Glutamatergic neuron (in vitro differentiated cells): ENCODE results near the gene CCDC18. TPM values are rescaled to one million over a fixed set of nuclear protein-coding genes. Genes with fewer than 3 reads are reported as not detected.
"Not testable (repeated sequence)": the region's sequence is repeated elsewhere in the genome, so short reads cannot be mapped to it uniquely, and the experiment has no call there.

Source experiments
- DNase-seq: peaks from one replicate; pipeline ENCODE4 v3.0.0; 2022
- H3K27ac Mint-ChIP-seq: one replicate; pipeline ENCODE4 v1.8.0; 2020; ENCODE audit warnings: mild to moderate bottlenecking, mixed read lengths, inconsistent platforms; ENCODE audit not compliant: unreplicated experiment
- H3K27me3 Mint-ChIP-seq: one replicate; pipeline ENCODE4 v1.8.0; 2020; ENCODE audit warnings: mild to moderate bottlenecking, moderate library complexity, mixed read lengths, inconsistent platforms; ENCODE audit not compliant: unreplicated experiment
- H3K36me3 Mint-ChIP-seq: one replicate; pipeline ENCODE4 v1.8.0; 2020; ENCODE audit warnings: mild to moderate bottlenecking, mixed read lengths, inconsistent platforms; ENCODE audit not compliant: unreplicated experiment
- H3K4me1 Mint-ChIP-seq: one replicate; pipeline ENCODE4 v1.8.0; 2020; ENCODE audit warnings: mild to moderate bottlenecking, low read depth, mixed read lengths, inconsistent platforms; ENCODE audit not compliant: unreplicated experiment
- H3K4me3 Mint-ChIP-seq: one replicate; pipeline ENCODE4 v1.8.0; 2020; ENCODE audit warnings: mild to moderate bottlenecking, mixed read lengths, inconsistent platforms; ENCODE audit not compliant: unreplicated experiment
- H3K9me3 Mint-ChIP-seq: one replicate; pipeline ENCODE4 v1.8.0; 2020; ENCODE audit warnings: mild to moderate bottlenecking, moderate library complexity, mixed read lengths, inconsistent platforms; ENCODE audit not compliant: unreplicated experiment
- total RNA-seq: library from RNA; stranded (reverse); fragmentation: NEBNext Ultra II Directional; extraction: Animal tissue kit (Norgen Biotek cat#: 25700); gene quantifications from one replicate; pipeline ENCODE4 v1.2.1, GENCODE V29; 2021; ENCODE audit not compliant: unreplicated experiment
- TF ChIP-seq, protein P1 (sequence below): fragments of 200-600 bp; sonication (generic); IDR thresholded peaks from one replicate; pipeline ENCODE4 v1.5.0; 2021; ENCODE audit not compliant: partially characterized antibody, unreplicated experiment

CCDC18 gene
- total RNA-seq, 1 donor from 2014 or later = 9.9 TPM

DNA sequence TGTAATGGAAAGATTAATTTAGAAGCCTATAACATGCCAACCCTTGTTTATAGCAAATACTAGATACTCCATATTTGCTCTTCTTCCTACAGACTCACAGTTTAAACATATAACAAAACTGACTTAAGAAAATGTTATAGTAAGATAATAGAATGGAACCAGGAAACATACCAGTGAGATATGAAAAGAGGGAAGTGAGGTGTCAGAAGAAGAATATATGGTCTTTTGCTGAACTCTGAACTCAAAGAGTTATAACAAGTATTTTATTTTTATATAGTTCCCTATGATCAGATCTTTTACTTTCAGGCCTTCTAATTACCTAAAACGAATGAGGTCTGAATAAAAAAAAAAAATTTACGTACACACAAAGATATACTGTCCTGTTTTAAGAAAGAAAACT lies 21.2 kb upstream of the CCDC18 start:
- Mint-ChIP-seq H3K36me3 (no peaks in the 10 kb centered on the region), H3K9me3 (peaks cover 2% of the 10 kb centered on the region), H3K27ac (no peak overlapping the region), H3K4me3 (no peak overlapping the region), H3K27me3 (no peaks in the 10 kb centered on the region), H3K4me1 (peaks cover 9% of the 10 kb centered on the region)
- TF ChIP-seq, protein P1, sequence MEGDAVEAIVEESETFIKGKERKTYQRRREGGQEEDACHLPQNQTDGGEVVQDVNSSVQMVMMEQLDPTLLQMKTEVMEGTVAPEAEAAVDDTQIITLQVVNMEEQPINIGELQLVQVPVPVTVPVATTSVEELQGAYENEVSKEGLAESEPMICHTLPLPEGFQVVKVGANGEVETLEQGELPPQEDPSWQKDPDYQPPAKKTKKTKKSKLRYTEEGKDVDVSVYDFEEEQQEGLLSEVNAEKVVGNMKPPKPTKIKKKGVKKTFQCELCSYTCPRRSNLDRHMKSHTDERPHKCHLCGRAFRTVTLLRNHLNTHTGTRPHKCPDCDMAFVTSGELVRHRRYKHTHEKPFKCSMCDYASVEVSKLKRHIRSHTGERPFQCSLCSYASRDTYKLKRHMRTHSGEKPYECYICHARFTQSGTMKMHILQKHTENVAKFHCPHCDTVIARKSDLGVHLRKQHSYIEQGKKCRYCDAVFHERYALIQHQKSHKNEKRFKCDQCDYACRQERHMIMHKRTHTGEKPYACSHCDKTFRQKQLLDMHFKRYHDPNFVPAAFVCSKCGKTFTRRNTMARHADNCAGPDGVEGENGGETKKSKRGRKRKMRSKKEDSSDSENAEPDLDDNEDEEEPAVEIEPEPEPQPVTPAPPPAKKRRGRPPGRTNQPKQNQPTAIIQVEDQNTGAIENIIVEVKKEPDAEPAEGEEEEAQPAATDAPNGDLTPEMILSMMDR = no peak
- no peak for DNase-seq

DNA sequence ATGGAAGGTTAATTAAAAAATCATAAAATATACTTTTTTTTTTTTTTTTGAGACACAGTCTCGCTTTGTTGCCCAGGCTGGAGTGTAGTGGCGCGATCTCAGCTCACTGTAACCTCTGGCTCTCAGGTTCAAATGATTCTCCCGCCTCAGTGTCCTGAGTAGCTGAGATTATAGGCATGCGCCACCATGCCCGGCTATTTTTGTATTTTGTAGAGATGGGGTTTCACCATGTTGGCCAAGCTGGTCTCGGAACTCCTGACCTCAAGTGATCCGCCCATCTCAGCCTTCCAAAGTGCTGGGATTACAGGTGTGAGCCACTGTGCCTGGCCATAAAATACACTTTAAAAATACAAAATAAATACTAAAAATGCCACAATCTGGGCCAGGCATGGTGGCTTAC lies 17.2 kb upstream of the CCDC18 start:
- DNase-seq, H3K27me3 Mint-ChIP-seq, H3K9me3 Mint-ChIP-seq, H3K4me1 Mint-ChIP-seq, H3K4me3 Mint-ChIP-seq, H3K27ac Mint-ChIP-seq: not testable (repeated sequence)
- peaks cover 16% of the 10 kb centered on the region for H3K36me3 Mint-ChIP-seq

DNA sequence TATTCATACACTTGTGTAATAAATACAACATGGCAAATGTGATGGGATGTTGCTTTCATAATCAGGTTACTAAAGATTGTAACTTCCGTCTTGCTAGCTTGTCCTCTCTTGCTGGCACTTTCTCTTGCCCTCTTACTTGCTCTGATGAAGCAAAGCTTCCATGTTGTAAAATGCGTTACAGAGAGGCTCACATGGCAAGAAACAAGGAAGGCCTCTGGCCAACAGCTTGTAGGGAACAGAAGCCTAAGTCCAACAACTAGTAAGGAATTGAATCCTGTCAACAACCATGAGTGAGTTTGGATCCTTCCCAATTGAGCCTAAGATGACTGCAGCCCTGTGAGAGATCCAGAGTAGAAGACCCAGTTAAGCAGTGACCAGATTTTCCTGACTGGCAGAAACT lies 15.7 kb upstream of the CCDC18 start:
- Mint-ChIP-seq H3K36me3 (peaks cover 16% of the 10 kb centered on the region), H3K9me3 (peaks cover 4% of the 10 kb centered on the region), H3K27ac (no peak overlapping the region), H3K27me3 (no peaks in the 10 kb centered on the region), H3K4me1 (peaks cover 4% of the 10 kb centered on the region), H3K4me3 (no peak overlapping the region)
- TF ChIP-seq, protein P1 = no peak
- DNase-seq = no peak

DNA sequence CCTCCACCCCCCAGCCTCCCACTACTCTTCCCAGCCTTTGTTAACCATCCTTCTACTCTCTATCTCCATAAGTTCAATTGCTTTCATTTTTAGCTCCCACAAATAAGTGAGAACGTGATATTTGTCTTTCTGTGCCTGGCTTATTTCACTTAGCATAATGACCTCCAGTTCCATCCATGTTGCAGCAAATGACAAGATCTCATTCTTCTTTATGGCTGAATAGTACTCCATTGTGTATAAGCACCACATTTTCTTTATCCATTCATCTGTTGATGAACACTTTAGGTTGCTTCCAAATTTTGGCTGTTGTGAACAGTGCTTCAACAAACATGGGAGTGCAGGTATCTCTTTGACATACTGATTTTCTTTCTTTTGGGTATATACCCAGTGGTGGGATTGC lies 14.6 kb upstream of the CCDC18 start:
- H3K4me1 Mint-ChIP-seq, H3K4me3 Mint-ChIP-seq, H3K27ac Mint-ChIP-seq, H3K27me3 Mint-ChIP-seq, H3K9me3 Mint-ChIP-seq, DNase-seq: not testable (repeated sequence)
- peaks cover 16% of the 10 kb centered on the region for H3K36me3 Mint-ChIP-seq

DNA sequence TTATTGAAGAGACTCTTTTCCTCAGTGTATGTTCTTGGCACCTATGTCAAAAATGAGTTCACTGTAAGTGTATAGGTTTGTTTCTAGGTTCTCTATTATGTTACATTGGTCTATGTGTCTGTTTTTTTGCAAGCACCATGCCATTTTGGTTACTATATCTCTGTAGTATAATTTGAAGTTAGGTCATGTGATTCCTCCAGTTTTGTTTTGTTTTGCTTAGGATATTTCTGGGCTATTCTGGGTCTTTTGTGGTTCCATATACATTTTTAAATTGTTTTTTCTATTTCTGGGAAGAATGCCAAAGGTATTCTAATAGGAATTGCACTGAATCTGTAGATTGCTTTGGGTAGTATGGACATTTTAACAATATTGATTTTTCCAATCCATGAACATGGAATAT lies 13.5 kb upstream of the CCDC18 start:
- TF ChIP-seq, protein P1 = no peak
- Mint-ChIP-seq H3K4me3 (no peak overlapping the region), H3K9me3 (peaks cover 4% of the 10 kb centered on the region), H3K4me1 (no peaks in the 10 kb centered on the region), H3K27me3 (no peaks in the 10 kb centered on the region), H3K27ac (no peak overlapping the region), H3K36me3 (peaks cover 16% of the 10 kb centered on the region)
- DNase-seq = no peak

DNA sequence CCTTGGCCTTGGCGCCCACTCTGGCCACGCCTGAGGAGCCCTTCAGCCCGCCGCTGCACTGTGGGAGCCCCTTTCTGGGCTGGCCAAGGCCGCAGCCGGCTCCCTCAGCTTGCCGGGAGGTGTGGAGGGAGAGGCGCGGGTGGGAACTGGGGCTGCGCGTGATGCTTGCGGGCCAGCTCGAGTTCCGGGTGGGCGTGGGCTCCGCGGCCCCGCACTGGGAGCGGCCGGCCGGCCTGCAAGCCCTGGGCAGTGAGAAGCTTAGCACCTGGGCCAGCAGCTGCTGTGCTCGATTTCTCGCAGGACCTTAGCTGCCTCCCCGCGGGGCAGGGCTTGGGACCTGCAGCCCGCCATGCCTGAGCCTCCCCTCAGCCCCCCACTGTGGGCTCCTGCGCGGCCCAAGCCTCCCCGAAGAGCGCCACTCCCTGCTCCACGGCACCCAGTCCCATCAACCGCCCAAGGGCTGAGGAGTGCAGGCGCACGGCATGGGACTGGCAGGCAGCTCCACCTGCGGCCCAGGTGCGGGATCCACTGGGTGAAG lies 10.3 kb upstream of the CCDC18 start:
- H3K36me3 Mint-ChIP-seq = peaks cover 16% of the 10 kb centered on the region
- H3K27me3 Mint-ChIP-seq, H3K9me3 Mint-ChIP-seq, H3K27ac Mint-ChIP-seq, DNase-seq, H3K4me1 Mint-ChIP-seq, H3K4me3 Mint-ChIP-seq: not testable (repeated sequence)
